Transverse colon (tissue), 3 donors: ENCODE measurements around the gene CYYR1.

Source experiments
- POLR2A ChIP-seq: fragments of 450-650 bp; IDR thresholded peaks from one replicate; pipeline ENCODE4 v1.6.1; 2016; ENCODE audit warnings: antibody characterized with exemption, mild to moderate bottlenecking, moderate library complexity
- TF ChIP-seq, protein P1 (sequence below), 5 experiments: fragments of 200-600 bp in 3 of 5; fragments of 450-650 bp in 2 of 5; sonication (generic) in 3 of 5; IDR thresholded peaks; 1 replicate in 2 of 5; 2 replicates in 3 of 5; pipeline ENCODE4 v1.5.1; 2016 to 2017; ENCODE audit warnings: antibody characterized with exemption in 5 of 5, inconsistent platforms in 3 of 5, mild to moderate bottlenecking in 2 of 5, moderate library complexity in 1 of 5

DNA sequence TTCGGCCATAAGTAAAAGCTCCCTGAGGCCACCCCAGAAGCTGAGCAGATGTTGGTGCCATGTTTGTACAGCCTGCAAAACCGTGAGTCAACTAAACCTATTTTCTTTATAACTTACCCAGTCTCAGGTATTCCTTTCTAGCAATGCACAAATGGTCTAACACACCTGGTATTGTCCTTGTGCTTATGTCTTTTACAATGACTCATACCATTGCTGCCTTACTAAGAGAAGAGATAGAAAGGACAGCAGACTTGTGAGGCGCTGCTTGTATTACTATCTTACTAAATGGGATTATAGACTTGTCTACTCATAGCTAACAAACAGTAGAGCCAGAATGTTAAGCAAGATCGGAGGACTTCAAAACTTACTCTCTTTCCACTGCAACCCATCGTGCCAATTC, 18.5 kb upstream of the CYYR1 start:
- TF ChIP-seq, protein P1, sequence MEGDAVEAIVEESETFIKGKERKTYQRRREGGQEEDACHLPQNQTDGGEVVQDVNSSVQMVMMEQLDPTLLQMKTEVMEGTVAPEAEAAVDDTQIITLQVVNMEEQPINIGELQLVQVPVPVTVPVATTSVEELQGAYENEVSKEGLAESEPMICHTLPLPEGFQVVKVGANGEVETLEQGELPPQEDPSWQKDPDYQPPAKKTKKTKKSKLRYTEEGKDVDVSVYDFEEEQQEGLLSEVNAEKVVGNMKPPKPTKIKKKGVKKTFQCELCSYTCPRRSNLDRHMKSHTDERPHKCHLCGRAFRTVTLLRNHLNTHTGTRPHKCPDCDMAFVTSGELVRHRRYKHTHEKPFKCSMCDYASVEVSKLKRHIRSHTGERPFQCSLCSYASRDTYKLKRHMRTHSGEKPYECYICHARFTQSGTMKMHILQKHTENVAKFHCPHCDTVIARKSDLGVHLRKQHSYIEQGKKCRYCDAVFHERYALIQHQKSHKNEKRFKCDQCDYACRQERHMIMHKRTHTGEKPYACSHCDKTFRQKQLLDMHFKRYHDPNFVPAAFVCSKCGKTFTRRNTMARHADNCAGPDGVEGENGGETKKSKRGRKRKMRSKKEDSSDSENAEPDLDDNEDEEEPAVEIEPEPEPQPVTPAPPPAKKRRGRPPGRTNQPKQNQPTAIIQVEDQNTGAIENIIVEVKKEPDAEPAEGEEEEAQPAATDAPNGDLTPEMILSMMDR (IDR thresholded peaks at IDR 0.05): no peak
- TF ChIP-seq POLR2A: no peak
